GM19372 (cell line): ENCODE data around the gene CPSF4L.
A peak's percentile ranks its signal among the peaks of the same experiment; 100 is the strongest.
"Not testable (repeated sequence)": the region's sequence is repeated elsewhere in the genome, so short reads cannot be mapped to it uniquely, and the experiment has no call there.

Experiments used
- ATAC-seq: cut with Tn5 transposase; IDR thresholded peaks from one replicate; pipeline ENCODE4 v1.9.1; 2021; ENCODE audit warnings: mild to moderate bottlenecking, low read depth, moderate library complexity; ENCODE audit not compliant: unreplicated experiment

CPSF4L gene, protein sequence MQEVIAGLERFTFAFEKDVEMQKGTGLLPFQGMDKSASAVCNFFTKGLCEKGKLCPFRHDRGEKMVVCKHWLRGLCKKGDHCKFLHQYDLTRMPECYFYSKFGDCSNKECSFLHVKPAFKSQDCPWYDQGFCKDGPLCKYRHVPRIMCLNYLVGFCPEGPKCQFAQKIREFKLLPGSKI

DNA sequence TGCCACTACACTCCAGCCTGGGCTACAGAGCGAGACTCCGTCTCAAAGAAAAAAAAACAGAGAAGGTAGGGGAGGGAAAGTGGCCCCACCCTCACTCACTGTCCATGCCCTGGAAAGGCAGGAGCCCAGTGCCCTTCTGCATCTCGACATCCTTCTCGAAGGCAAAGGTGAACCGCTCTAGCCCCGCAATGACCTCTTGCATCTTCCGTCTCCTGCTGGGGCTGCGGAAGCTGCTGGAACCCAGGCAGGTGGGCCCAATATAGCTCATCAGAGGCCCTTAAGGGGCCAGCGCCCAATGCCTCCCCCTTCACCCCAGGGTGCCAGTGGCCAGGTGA, at the start of gene CPSF4L:
TSS of gene CPSF4L (minus strand) at position 264 of the 335 bp plus-strand sequence. CDS start at position 202, 62 bp downstream.
- no peak for ATAC-seq

DNA sequence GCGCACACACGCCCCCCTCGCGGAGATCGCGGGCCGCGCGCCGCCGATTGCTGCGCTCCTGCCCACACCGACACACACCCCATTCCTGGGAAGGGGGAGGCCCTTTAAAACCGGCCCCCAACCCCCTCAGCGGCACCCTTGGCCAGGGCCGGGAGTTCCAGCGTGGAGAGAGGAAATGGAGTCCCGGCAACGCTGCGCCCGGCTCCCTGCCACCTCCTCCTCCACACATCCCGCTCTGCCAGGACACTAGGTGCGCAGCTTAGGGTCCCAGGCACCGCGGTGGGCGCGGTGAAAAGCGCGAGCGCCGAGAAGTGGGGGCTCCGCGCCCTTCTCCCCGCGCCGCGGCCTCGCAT, 49.7 kb upstream of the CPSF4L start:
- peak; percentile 3 for ATAC-seq

DNA sequence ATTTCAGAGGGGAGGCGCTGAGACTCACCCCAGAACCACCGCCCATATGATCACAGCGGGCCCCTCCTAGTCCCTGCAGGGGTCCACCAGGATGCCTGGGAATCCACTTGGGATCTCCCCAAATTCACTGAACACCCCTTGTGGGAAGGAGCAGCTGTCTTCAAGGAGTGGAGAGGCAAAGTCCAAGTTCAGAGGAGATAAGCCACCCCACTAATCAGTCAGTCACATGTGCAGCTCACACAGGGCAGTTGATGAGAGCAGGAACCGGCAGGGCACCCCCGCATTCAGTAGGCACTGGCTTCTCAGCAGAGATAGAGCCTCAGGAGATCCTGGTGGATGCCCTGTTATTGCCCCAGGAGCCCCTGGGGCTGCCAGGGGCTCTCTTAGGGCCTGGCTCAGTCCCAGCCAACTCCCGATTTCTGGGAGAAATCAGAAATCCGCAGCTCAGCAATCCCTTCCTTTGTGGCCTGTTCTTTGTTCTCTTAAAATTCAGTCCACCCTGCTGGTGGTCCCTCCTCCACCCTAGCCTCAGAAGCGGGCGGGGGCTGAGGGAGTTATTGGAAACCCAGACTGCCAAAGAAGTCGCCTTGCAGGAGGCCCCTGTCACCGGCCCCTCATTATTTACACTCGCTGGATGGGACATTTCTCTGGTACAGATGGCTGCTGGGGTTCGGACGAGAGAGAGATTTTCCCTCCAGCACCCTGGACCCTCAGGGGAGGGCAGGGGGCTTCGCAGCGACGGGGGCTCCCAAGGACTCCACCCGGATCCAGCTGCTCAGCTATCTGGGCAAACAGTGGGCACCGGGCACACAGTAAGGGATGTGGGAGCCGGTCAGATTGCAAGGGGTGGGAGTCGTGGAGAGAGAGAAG, 48.3 kb upstream of the CPSF4L start:
- ATAC-seq: no peak

DNA sequence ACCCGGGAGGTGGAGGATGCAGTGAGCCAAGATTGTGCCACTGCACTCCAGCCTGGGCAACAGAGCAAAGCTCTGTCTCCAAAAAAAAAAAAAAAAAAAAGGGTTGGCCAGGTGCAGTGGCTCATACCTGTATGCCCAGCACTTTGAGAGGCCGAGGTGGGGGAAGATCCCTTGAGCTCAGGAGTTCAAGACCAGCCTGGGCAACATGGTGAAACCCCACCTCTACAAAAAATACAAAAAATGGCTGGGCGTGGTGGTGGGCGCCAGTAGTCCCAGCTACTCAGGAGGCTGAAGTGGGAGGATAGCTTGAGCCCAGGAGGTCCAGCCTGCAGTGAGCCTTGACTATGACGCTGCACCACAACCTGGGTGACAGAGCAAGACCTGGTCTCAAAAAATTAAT, 47.3 kb upstream of the CPSF4L start:
- not testable (repeated sequence) for ATAC-seq

DNA sequence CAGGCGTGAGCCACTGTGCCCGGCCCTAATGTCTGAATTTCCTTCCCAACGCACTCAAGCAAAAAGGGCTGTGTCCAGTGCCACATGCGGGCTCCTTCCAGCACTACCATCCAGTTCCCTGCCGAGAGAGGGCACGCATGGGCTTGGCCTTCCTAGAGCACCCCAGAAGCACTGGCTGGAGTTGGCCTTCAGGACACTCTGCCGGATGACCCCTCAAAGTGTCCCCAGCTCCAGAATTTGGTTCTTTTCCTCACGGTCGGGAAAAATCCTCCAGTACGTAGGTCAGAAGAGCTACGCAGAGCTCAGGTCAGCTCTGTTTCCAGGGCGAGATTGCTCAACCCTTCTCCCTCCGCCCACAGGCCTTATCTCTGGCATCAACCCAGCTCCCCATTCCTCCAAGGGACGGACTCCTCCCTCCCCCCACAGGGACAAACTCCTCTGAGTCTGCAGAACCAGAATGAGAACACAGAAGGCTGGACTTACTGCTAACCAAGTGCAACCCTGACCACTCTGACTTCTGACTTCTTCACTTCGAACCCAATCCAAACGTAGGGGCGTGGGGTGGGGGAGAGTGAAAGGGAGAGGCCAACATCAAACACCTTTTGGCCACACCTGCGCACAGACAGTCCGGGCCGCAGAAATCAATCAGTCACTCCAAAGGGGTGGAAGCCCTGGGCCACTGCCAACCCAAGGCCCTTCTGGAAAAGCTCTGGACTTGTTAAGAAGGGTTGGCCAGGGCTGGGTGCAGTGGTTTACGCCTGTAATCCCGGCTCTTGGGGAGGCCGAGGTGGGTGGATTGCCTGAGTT, 46.5 kb upstream of the CPSF4L start:
- ATAC-seq: no peak

DNA sequence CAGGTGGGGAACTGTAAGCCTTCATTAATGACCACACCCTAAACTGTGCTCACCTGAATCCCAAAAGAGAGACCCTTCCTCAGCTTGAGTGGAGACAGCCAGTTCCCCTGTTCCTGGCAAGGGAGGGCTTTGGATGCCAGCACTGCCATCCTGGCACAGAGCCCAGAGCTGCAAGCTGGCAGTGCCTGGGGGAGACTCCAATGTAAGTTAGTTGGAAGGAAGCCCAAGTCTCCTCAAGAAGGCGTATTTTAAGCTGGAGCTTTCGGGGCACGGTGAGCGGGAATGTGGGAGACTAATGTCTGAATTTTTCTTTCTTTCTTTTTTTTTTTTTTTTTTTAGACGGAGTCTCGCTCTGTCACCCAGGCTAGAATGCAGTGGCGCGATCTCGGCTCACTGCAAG, 45.5 kb upstream of the CPSF4L start:
- ATAC-seq: no peak

DNA sequence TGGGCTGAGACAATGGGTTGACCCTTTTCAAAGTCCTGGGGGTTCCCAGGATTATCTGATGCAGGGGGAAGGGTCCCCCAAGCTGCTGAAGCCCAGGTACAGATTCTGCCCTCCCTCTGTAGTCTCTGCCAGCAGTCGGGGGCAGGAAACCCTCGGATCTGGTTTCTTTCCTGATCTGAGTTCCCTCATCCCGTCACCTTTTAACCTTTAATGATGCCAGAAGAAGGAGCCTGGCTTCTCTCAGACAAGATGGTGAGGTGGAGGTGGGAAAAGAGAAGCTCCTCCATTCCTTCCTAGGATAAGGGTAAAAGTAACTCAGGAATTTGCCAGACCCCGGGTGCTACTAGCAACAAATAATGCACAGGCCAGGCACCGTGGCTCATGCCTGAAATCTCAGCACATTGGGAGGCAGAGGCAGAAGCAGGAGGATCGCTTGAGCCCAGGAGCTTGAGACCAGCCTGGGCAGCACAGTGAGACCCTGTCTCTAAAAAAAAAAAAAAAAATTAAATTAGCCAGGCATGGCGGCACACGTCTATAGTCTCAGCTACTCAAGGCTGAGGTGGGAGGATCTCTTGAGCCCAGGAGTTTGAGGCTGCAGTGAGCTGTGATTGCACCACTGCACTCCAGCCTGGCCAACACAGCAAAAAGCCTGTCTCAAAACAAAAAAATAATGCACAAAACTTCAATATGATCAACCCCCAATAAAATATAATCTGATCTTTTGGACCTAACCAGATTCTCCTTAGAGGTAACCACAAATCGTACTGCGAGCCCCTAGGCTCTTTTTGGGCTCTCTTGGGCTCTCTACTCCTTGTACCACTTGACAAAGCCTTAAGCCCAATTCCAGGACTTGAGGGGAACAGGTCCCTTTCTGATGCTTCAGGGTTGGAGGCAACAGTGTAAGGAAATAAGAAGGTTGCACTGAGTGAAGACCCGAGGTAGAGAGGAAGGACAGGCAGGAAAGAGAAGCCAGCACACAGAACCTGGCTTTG, 44.5 kb upstream of the CPSF4L start:
- no peak for ATAC-seq

DNA sequence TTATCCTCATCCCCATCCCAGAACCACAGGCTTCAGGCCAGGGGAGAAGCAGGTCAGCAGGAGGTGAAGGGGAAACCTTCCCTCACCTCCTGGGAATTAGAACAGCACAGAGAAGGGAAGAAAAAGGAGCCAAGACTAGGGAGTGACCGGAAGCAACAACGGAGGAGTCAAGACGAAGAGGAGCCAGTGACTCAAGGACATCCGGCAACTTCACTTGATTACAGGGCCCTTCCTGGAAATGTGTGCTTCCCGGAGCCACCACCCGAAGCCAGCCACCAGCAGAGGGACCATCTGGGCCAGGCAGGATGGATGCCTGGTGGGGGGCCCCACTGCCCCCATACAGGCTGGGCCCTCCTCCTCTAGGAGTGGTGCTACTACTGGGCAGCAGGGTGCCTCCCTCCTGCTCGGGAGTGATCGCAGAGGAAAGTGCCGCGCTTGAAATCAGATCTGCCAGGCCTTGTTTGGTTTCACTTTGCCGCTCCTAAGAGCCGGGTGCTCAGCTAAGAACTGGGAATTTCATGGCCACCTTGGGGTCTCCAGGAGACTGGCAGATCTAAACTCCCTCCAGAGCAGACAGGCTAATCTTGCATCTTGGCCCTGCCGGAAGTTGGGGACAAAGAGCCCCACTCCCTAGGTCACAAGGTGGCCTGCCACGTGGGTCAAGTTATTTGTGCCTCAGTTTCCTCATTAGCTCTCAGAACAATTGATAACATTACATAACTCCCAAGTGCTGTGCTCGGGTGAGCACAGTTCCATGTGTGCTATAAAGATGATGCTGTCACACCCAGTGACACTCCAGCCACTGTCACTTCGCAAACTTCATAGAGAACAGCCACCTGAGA, 43.5 kb upstream of the CPSF4L start:
- no peak for ATAC-seq

DNA sequence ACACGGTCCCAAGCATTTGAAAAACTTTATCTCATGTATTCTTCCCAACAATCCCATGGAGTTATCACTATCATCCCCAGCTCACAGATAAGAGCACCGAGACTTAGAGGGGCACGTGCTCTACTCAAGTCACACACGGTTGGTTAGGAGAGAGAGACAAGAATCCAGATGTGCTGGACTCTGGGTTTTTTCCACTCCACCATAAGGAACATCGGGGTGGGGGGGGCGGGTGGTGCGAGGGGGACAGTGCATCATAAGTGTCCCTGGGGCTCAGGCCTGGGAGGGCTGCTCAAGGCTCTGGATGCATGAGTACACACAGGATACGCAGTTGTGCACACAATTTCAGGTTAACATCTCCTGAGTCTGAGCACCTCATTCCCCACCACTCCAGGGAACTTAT, 42.8 kb upstream of the CPSF4L start:
- no peak for ATAC-seq

DNA sequence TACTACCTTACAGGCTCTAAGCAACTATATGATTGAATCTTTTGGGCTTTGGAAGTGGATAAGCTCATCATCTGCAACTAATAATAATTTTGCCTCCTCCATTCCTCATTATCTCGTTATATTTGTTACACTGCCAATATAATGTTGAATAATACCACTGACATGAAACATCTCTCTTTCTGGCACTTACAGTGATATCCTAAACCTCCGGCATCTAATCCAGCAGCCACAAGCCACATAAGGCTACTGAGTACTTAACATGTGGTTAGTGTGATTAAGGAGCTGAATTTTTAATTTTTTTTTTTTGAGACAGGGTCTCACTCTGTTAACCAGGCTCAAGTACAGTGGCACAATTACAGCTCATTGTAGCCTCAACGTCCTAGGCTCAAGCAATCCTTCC, 40.5 kb upstream of the CPSF4L start:
- ATAC-seq: no peak

DNA sequence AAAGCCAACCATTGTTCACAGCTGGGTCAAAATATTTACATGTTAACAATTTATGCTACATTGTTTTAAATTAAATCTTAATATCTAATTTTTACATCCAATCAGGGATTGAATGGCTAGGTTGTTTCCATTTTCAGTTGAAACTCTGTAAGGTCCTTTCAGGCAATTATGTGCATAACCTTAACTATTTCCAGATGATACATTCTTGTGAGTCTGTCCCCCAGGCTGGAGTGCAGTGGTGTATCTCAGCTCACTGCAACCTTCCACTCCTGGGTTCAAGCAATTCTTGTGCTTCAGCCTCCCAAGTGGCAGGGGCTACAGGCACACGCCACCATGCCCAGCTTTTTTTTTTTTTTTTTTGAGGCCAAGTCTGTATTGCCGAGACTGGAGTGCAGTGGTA, 39.7 kb upstream of the CPSF4L start:
- no peak for ATAC-seq

DNA sequence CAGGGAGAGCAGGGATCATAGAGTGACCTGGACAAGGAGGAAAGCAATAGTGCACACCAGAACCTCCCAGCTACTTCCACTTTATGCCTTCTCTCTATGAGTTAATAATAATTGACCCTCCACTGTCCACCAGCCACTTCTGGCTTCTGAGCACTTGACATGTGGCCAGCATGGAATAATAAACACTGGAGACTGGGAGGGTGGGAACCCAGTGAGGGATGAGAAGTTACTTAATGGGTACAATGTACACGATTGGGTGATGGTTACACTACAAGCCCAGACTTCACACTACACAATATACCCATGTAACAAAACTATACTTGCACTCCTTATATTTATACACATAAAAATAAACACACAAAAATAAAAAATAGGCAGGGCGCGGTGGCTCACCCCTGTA, 38.7 kb upstream of the CPSF4L start:
- no peak for ATAC-seq

DNA sequence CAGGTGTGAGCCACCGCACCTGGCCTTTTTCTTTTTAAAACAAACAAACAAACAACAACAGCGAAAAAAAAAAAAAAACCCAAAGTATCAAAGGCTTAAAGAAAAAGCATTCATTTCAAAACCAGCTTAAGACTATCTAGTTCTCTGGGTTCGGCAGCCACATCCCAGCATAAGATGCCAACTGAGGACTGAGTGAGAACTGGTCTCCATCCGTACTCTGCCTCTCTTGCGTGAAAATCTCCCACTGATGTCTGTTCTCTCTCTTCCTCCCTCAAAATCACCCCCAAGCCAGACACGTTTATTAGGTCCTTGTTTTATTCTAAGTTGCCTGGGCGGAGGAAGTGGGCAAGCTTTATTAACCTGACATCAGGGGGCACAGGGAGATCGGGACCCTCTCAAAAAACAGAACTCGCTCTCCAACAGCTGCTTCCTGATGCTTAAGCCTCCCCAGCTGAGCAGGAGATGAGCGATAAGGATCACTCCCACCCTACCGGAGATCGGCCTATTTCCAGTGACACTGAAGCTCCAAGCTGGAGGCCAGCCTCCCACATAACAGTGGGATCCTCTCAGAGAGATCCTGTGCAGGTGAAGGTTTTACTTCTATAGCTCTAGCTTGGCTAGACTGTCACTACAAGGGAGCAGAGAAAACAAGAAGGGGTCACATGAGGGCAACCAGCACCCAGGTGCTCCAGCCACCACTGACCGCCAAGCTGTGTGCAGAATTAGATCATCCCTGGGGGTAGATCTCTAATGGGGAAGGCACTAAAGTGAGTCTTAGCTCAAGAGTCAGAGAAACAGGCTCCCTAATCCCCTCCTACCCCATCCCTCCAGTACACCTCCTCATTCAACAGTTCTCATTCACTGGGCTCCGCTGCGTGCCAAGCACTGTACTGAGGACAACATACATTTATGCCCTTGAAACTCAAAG, 36.5 kb upstream of the CPSF4L start:
- ATAC-seq: no peak

DNA sequence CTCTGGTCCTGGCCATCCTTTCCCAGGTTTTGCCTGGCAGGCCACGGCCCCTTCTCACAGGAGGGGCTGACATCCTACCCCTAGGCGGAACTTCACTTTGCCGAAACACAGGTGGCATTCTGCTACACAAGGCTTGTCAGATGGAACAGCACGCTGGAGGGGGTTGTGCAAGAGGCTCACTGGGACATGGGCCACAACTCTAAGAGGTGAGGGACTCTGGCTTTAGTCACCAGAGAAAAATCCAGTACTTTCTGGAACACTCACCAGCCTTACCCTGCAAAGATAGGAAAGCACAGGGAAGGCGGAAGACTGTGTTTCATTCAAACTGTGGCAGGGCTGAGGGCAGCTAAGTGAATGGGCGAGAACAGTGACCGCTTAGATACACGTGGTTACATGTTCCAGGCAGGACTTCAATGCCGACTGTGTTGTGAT, 31.8 kb upstream of the CPSF4L start:
- ATAC-seq: no peak

DNA sequence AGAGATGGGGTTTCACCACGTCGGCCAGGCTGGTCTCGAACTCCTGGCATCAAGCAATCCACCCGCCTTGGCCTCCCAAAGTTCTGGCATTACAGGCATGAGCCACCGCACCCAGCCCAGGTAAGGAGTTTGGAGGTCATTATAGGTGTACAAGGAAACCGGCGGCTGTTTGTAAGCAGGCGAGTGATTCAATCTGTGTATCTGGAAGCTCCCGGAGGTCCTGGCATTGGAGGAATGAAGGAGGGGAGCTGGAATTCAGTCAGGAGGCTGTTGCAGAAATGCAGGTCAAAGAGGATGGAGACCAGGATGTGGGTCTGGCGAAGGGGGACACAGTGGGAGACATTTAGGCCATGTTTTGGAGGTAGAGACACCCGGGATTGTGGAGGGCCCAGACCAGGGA, 31.4 kb upstream of the CPSF4L start:
- no peak for ATAC-seq

DNA sequence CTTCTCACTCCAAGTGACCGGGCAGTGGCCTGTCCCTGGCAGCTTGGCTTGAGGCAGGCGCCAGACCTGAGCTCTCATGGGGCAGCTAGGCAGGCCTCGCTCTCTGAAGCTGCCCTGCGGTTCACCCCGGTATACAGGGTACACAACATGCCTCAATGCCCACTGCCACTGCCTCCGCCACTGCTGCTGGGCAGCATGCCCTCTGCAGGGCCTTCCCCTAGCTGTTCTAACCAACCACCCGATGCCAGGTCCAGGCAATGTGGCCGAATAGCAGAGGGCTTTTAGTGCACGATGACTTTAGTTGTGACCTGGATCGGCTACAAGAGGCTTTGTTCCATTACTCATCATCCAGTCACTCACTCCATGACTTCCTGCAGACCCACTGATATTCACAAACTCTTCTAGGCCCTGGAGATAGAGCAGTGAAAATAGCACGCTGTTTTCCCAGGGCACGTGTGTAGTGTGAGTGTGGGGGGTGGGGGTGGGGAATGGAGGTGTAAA, 30.4 kb upstream of the CPSF4L start:
- no peak for ATAC-seq

DNA sequence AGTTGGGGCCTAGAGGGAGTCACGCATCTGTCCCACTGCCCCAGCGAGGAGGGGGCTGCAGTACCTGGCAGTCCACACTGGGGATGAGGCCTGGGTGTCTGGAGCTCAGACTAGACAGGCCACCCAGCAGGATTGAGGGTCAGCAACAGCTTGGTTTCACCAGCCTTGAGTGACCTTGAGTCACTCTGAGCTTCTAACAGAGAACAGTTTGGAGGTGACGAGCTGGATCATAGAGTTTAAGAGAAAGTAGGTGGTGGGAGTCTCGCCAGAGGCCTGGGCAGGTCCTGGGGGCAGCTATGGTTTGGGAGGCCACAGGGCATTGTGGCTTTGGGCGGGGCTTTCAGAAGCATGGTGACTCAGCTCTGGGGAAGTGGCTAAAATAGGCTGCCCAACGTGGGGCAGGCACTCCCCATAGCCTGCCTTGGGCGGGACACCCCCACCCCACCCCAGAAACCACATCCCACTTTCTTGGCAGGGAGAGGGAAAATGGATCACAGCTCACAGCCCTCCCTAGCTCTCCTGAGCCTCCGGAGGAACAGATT, 29.7 kb upstream of the CPSF4L start:
- peak; percentile 88 for ATAC-seq
